Measurements from ENCODE around the gene RNF13. TPM values are rescaled to one million over a fixed set of nuclear protein-coding genes. Genes with fewer than 3 reads are reported as not detected.

RNF13 gene, protein sequence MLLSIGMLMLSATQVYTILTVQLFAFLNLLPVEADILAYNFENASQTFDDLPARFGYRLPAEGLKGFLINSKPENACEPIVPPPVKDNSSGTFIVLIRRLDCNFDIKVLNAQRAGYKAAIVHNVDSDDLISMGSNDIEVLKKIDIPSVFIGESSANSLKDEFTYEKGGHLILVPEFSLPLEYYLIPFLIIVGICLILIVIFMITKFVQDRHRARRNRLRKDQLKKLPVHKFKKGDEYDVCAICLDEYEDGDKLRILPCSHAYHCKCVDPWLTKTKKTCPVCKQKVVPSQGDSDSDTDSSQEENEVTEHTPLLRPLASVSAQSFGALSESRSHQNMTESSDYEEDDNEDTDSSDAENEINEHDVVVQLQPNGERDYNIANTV
- 10 to 100 TPM; 52.6 to 85.0 (median 64.9) TPM for total RNA-seq
- long read RNA-seq, donor 1, transcript RNF13-212 (10 exons, 1,027 nt) = minor isoform, 11 of 119 reads
- long read RNA-seq, donor 1, transcript RNF13-203 (10 exons, 2,843 nt) = major isoform, 86 of 119 reads
- long read RNA-seq, donor 1, transcript RNF13-208 (9 exons, 767 nt) = minor isoform, 6 of 119 reads
- long read RNA-seq, donor 1, partial matches to known transcripts = 3 of 119 reads
- long read RNA-seq, donor 1, other reads (novel, unspliced or antisense) = 9 of 119 reads
- long read RNA-seq, donor 2, transcript RNF13-203 (10 exons, 2,843 nt) = major isoform, 37 of 50 reads
- long read RNA-seq, donor 2, partial matches to known transcripts = 1 of 50 reads
- long read RNA-seq, donor 2, other reads (novel, unspliced or antisense) = 9 of 50 reads

DNA sequence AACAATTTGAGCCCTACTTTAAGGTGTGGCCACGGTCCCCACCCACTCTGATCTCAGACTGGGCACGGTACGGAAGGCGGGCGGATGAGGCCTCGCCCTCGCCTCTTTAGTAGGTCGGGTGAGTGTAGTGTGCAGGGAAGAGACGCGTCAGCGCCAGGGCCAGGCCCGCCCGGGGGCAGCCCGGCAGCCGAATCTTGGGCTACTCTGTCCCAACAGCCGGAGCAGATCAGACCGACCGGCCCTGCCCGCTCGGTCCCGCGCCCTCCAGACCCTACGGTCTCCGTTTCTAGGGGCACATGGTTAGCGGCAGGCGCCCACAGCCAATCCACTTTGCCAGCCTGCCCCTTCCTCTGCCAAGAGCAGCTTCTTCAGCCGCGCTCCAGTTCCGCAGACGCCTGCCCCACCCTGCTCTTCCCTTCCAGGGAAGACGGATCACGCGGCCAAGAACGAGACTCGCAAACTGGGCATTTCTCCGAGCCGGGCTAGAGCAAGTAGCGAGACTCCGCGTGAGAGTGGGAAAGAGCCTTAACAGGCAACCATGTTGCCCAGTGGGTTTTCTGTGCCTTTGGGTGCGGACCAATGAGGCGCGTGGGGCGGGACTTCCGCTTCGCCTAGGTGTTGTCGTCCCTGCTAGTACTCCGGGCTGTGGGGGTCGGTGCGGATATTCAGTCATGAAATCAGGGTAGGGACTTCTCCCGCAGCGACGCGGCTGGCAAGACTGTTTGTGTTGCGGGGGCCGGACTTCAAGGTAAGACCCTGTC, at the start of gene RNF13:
Gene RNF13, plus strand, starts transcription at position 610 of the 761 bp plus-strand sequence. CDS start 32,812 bp downstream, outside the sequence.
- TF ChIP-seq, protein P1, sequence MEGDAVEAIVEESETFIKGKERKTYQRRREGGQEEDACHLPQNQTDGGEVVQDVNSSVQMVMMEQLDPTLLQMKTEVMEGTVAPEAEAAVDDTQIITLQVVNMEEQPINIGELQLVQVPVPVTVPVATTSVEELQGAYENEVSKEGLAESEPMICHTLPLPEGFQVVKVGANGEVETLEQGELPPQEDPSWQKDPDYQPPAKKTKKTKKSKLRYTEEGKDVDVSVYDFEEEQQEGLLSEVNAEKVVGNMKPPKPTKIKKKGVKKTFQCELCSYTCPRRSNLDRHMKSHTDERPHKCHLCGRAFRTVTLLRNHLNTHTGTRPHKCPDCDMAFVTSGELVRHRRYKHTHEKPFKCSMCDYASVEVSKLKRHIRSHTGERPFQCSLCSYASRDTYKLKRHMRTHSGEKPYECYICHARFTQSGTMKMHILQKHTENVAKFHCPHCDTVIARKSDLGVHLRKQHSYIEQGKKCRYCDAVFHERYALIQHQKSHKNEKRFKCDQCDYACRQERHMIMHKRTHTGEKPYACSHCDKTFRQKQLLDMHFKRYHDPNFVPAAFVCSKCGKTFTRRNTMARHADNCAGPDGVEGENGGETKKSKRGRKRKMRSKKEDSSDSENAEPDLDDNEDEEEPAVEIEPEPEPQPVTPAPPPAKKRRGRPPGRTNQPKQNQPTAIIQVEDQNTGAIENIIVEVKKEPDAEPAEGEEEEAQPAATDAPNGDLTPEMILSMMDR (IDR thresholded peaks at IDR 0.05) = no peak
- ATAC-seq = peak; percentile 96
- intact Hi-C loops (cut with DNase I, micrococcal nuclease) = no loop called here

DNA sequence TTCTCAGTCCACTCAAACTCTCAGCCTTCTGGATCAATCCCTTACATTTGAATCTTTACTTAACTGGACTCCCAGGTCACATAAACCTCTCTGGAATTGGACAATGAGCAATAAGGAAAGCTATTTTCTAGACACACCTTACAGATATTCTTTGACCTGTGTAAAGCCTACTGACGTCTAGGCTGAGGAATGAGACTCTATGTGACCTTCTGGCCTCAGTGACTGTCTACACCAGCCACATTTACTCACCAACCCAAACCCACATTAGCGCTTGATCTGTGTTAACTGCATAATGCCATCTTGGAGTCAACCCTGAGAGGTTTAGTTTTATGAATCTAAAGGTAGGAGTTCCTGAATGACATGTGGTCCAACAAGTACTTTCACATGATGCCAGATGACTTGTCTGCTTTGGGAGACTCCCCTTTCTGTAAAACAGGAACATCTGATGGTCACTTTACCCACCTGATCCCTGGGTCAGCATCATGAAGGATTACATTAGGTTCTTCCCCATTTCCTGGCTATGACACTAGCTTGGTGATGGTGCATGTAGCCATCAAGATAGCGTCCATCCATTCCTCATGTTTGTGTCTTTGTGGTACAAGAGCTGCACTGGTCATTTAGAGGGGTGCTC, 49.3 kb upstream of the RNF13 start:
- Histone ChIP-seq H3K4me1 (ENCODE audit: low read depth) (no peaks in the 10 kb centered on the region), H3K9me3 (no peaks in the 10 kb centered on the region), H3K36me3 (ENCODE audit: low read depth) (no peaks in the 10 kb centered on the region), H3K4me3 (no peak overlapping the region)
- ATAC-seq = peak; percentile 79
- DNase-seq = no peak
- intact Hi-C loops (cut with DNase I, micrococcal nuclease) = no loop called here
- TF ChIP-seq, protein P1 (IDR thresholded peaks at IDR 0.05) = no peak

More for the DNA sequence above, at the start of gene RNF13:
- peak; percentile 96 to 99 (median 97) for DNase-seq
- peaks cover 18% of the 10 kb centered on the region for H3K4me1 ChIP-seq (ENCODE audit: low read depth)
- peak within 1 kb of the TSS; percentile 73 for H3K4me3 ChIP-seq
- H3K36me3 ChIP-seq (ENCODE audit: low read depth) = no peaks in the 10 kb centered on the region
- no peaks in the 10 kb centered on the region for H3K9me3 ChIP-seq

DNA sequence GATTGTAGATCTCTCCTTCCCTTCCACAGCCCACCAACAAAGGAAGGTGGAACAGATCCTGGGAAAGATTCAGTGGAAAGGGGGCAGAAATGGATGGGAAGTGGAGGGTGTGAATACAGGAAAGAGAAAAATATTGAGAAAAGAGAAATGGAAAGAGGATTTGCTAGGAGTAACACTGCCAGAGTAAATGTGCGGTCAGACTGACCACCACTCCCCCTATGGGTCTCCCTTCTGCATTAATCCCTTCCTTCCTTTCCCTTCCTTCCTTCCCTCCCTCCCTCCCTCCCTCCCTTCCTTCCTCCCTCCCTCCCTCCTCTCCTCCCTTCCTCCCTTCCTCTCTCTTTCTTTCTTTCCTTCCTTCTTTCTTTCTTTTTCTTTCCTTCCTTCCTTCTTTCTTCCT, 48.7 kb upstream of the RNF13 start:
- Histone ChIP-seq H3K9me3 (no peaks in the 10 kb centered on the region), H3K36me3 (ENCODE audit: low read depth) (no peaks in the 10 kb centered on the region), H3K4me3 (no peak overlapping the region), H3K4me1 (ENCODE audit: low read depth) (no peaks in the 10 kb centered on the region)
- TF ChIP-seq, protein P1 (IDR thresholded peaks at IDR 0.05) = no peak
- ATAC-seq (no peak), DNase-seq (no peak)
- intact Hi-C loops (cut with DNase I, micrococcal nuclease) = no loop called here

DNA sequence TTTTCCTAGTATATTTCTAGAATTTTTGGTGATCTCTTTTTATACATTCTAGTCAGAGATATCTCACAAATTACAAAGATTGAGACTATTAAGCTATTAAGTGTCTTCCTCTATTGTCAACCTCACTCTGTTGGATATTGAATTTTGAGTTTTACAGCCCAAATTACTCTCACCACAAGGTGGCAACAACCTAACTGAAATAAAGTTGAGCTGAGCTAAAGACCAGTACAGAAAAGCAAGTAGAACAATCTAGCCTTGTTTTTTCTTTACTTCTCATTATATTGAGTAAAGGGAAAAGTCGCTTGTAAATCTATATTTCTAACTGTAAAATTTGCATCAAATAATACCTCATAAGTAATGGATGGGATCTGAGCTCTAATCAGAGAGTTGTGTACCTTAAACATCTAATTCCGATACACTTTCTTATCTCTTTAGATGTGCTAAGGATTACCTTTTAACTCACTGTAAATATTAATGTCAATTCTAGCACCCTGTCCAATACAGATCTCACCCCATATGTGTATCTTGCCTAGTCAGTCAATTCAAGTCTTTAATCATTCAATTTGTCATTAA, 47.2 kb upstream of the RNF13 start:
- H3K9me3 ChIP-seq = no peaks in the 10 kb centered on the region
- TF ChIP-seq, protein P1 (IDR thresholded peaks at IDR 0.05) = no peak
- intact Hi-C loops (cut with DNase I, micrococcal nuclease) = no loop called here
- H3K36me3 ChIP-seq (ENCODE audit: low read depth) = no peaks in the 10 kb centered on the region
- H3K4me3 ChIP-seq = no peak overlapping the region
- no peaks in the 10 kb centered on the region for H3K4me1 ChIP-seq (ENCODE audit: low read depth)
- no peak for DNase-seq
- ATAC-seq = no peak

DNA sequence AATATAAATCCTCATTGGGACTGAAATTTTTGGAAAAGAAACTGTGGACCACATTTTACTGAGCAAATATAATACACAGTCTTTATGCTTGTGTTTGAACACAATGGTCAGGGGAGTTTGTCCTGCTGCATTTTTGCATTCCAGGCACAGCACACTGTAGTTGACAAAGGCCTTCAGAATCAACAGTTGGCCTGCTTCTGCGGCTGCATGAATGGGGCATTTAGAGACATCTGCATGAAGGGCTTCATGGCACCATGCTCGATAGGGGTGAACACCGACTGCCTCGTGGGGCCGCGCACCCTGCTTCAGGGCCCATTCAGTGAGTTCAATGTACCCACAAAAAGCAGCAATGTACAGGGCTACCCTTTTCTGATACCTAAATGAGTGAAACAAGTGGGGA, 45.3 kb upstream of the RNF13 start:
- no peaks in the 10 kb centered on the region for H3K9me3 ChIP-seq
- no peaks in the 10 kb centered on the region for H3K36me3 ChIP-seq (ENCODE audit: low read depth)
- TF ChIP-seq, protein P1 (IDR thresholded peaks at IDR 0.05) = no peak
- DNase-seq (no peak), ATAC-seq (no peak)
- H3K4me3 ChIP-seq = no peak overlapping the region
- intact Hi-C loops (cut with DNase I, micrococcal nuclease) = no loop called here
- no peaks in the 10 kb centered on the region for H3K4me1 ChIP-seq (ENCODE audit: low read depth)

Data from mucosa of descending colon (tissue), 3 donors.